Measurements from ENCODE around the gene RUNDC3A. TPM values are rescaled to one million over a fixed set of nuclear protein-coding genes. Genes with fewer than 3 reads are reported as not detected.

Gene RUNDC3A
- total RNA-seq, 2 donors from 2014 or later: 0.81 TPM; not detected in 1

- Histone ChIP-seq H3K9me3 (no peaks in the 10 kb centered on the region), H3K4me1 (ENCODE audit: control insufficient read depth in 1 of 2, low read depth in 2 of 2) (peaks cover 0 to 4% of the 10 kb centered on the region in 2 donors), H3K27me3 (replicated peaks; ENCODE audit: insufficient read depth) (no peaks in the 10 kb centered on the region), H3K36me3 (no peaks in the 10 kb centered on the region), H3K27ac (no peak overlapping the region), H3K4me3 (no peak overlapping the region)
- ATAC-seq (ENCODE audit: insufficient number of reproducible peaks, low FRiP score, low read depth) (peak; percentile 39), DNase-seq (ENCODE audit: low spot score) (no peak)
- peak; percentile 83 for TF ChIP-seq CTCF (IDR thresholded peaks at IDR 0.05)
These were observed 22.9 kb downstream of the RUNDC3A start for GRCh38 chr17:44331249-44331760.

- ATAC-seq (ENCODE audit: insufficient number of reproducible peaks, low FRiP score, low read depth): no peak
- no peaks in the 10 kb centered on the region for H3K27me3 ChIP-seq (replicated peaks; ENCODE audit: insufficient read depth)
- H3K9me3 ChIP-seq: no peaks in the 10 kb centered on the region
- no peaks in the 10 kb centered on the region for H3K36me3 ChIP-seq
- no peak overlapping the region for H3K4me3 ChIP-seq
- H3K4me1 ChIP-seq (ENCODE audit: control insufficient read depth in 1 of 2, low read depth in 2 of 2): no peaks in the 10 kb centered on the region
- TF ChIP-seq CTCF (IDR thresholded peaks at IDR 0.05): no peak
- DNase-seq (ENCODE audit: low spot score): no peak
- no peak overlapping the region for H3K27ac ChIP-seq
These were observed 25.0 kb downstream of the RUNDC3A start for GRCh38 chr17:44333371-44333770.

GRCh38 chr17:44334315-44334714 is 25.9 kb downstream of the RUNDC3A start:
- no peaks in the 10 kb centered on the region for H3K9me3 ChIP-seq
- H3K27ac ChIP-seq: no peak overlapping the region
- no peak for ATAC-seq (ENCODE audit: insufficient number of reproducible peaks, low FRiP score, low read depth)
- H3K27me3 ChIP-seq (replicated peaks; ENCODE audit: insufficient read depth): no peaks in the 10 kb centered on the region
- H3K4me1 ChIP-seq (ENCODE audit: control insufficient read depth in 1 of 2, low read depth in 2 of 2): no peaks in the 10 kb centered on the region
- TF ChIP-seq CTCF (IDR thresholded peaks at IDR 0.05): no peak
- no peak overlapping the region for H3K4me3 ChIP-seq
- no peaks in the 10 kb centered on the region for H3K36me3 ChIP-seq
- DNase-seq (ENCODE audit: low spot score): no peak

- ATAC-seq (ENCODE audit: insufficient number of reproducible peaks, low FRiP score, low read depth) (no peak), DNase-seq (ENCODE audit: low spot score) (no peak)
- Histone ChIP-seq H3K36me3 (no peaks in the 10 kb centered on the region), H3K4me3 (no peak overlapping the region), H3K9me3 (no peaks in the 10 kb centered on the region), H3K4me1 (ENCODE audit: control insufficient read depth in 1 of 2, low read depth in 2 of 2) (no peaks in the 10 kb centered on the region), H3K27ac (no peak overlapping the region), H3K27me3 (replicated peaks; ENCODE audit: insufficient read depth) (no peaks in the 10 kb centered on the region)
- no peak for TF ChIP-seq CTCF (IDR thresholded peaks at IDR 0.05)
These were observed 26.3 kb downstream of the RUNDC3A start for GRCh38 chr17:44334727-44335126.

GRCh38 chr17:44335564-44335963 is 27.2 kb downstream of the RUNDC3A start:
- Histone ChIP-seq H3K27ac (no peak overlapping the region), H3K9me3 (no peaks in the 10 kb centered on the region), H3K4me3 (no peak overlapping the region), H3K36me3 (no peaks in the 10 kb centered on the region), H3K27me3 (replicated peaks; ENCODE audit: insufficient read depth) (no peaks in the 10 kb centered on the region), H3K4me1 (ENCODE audit: control insufficient read depth in 1 of 2, low read depth in 2 of 2) (no peaks in the 10 kb centered on the region)
- DNase-seq (ENCODE audit: low spot score): no peak
- TF ChIP-seq CTCF (IDR thresholded peaks at IDR 0.05): no peak
- no peak for ATAC-seq (ENCODE audit: insufficient number of reproducible peaks, low FRiP score, low read depth)

Data from thoracic aorta (tissue), 2 donors.